SK-N-MC (cell line): Measurements from ENCODE around the gene ATP2B2.

Source experiments
- DNase-seq: peaks from one replicate; pipeline ENCODE4 v3.0.0-alpha.2; 2011; ENCODE audit warnings: low read depth, low spot score
- H3K27ac ChIP-seq: fragments of 200-600 bp; sonication (generic); 2 replicates; pipeline ENCODE4 v1.5.1; 2016; ENCODE audit warnings: mixed run types
- H3K36me3 ChIP-seq: fragments of 200-600 bp; sonication (generic); 2 replicates; pipeline ENCODE4 v1.6.1; 2017; ENCODE audit warnings: antibody characterized with exemption, low read length, mixed read lengths; ENCODE audit not compliant: insufficient read depth
- H3K4me3 ChIP-seq: fragments of 200-600 bp; sonication (generic); 2 replicates; pipeline ENCODE4 v1.5.1; 2016
- H3K9ac ChIP-seq: fragments of 200-600 bp; sonication (generic); 2 replicates; pipeline ENCODE4 v1.8.0; 2017; ENCODE audit warnings: mixed run types, mixed read lengths; ENCODE audit not compliant: insufficient read length
- H3K9me3 ChIP-seq: fragments of 200-600 bp; sonication (generic); 2 replicates; pipeline ENCODE4 v1.6.1; 2017; ENCODE audit warnings: low read depth, mild to moderate bottlenecking, antibody characterized with exemption, low read length, moderate library complexity, mixed read lengths
- EZH2 ChIP-seq: fragments of 200-600 bp; sonication (generic); IDR thresholded peaks from one replicate; pipeline ENCODE4 v1.6.1; 2017; ENCODE audit warnings: antibody characterized with exemption
- FOXP2 ChIP-seq: optimal IDR thresholded peaks from 2 replicates; pipeline ENCODE3; 2011; ENCODE audit warnings: mild to moderate bottlenecking, moderate library complexity; ENCODE audit not compliant: insufficient read depth; ENCODE audit errors: extremely low read length, control extremely low read depth
- POLR2AphosphoS5 ChIP-seq: IDR thresholded peaks from 2 replicates; pipeline ENCODE4 v1.6.1; 2012; ENCODE audit warnings: mild to moderate bottlenecking, low read depth, low read length, borderline replicate concordance

Gene ATP2B2

DNA sequence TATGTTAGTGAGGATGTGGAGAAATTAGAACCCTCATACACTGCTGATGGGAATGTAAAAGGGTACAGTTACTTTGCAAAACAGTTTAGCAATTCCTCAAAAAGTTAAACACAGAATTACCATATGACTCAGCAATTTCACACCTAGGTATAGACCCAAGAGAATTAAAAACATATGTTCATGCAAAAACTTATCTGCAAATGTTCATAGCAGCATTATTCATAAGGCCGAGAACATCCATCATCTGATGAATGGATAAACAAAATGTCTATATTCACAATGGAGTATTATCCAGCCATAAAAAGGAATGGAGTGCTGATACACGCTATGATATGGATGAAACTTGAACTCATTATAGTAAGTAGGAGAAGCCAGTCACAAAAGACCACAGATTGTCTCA is 194.8 kb downstream of the ATP2B2 start:
- Histone ChIP-seq H3K27ac (peak overlapping the region; percentile 31; the same call in 1 of the 2 replicates), H3K9ac (no peak overlapping the region), H3K4me3 (no peak overlapping the region), H3K9me3 (no peaks in the 10 kb centered on the region), H3K36me3 (peaks cover 8% of the 10 kb centered on the region; the same call in 1 of the 2 replicates)
- DNase-seq = no peak
- TF ChIP-seq EZH2 = no peak
- TF ChIP-seq POLR2AphosphoS5 = no peak
- TF ChIP-seq FOXP2 = no peak

- H3K36me3 ChIP-seq = peaks cover 4% of the 10 kb centered on the region; the same call in 1 of the 2 replicates
- H3K27ac ChIP-seq = 0 out of 2 replicates have a peak overlapping the region, but pooled peaks have one; percentile 25
- no peak for DNase-seq
- TF ChIP-seq POLR2AphosphoS5 (no peak), FOXP2 (no peak), EZH2 (no peak)
- no peak overlapping the region for H3K9ac ChIP-seq
- no peaks in the 10 kb centered on the region for H3K9me3 ChIP-seq
- no peak overlapping the region for H3K4me3 ChIP-seq
These were observed 195.7 kb downstream of the ATP2B2 start for GRCh38 chr3:10309736-10310135.

GRCh38 chr3:10308678-10309077 is 196.7 kb downstream of the ATP2B2 start:
- H3K9ac ChIP-seq = no peak overlapping the region
- H3K27ac ChIP-seq = no peak overlapping the region
- no peaks in the 10 kb centered on the region for H3K9me3 ChIP-seq
- H3K4me3 ChIP-seq = no peak overlapping the region
- no peak for TF ChIP-seq EZH2
- TF ChIP-seq FOXP2 = no peak
- no peak for TF ChIP-seq POLR2AphosphoS5
- DNase-seq = no peak
- no peaks in the 10 kb centered on the region; the same call in 1 of the 2 replicates for H3K36me3 ChIP-seq

- H3K36me3 ChIP-seq = peaks cover 5% of the 10 kb centered on the region; the same call in 1 of the 2 replicates
- H3K4me3 ChIP-seq = no peak overlapping the region
These were observed 199.2 kb downstream of the ATP2B2 start for GRCh38 chr3:10306156-10306555.

DNA sequence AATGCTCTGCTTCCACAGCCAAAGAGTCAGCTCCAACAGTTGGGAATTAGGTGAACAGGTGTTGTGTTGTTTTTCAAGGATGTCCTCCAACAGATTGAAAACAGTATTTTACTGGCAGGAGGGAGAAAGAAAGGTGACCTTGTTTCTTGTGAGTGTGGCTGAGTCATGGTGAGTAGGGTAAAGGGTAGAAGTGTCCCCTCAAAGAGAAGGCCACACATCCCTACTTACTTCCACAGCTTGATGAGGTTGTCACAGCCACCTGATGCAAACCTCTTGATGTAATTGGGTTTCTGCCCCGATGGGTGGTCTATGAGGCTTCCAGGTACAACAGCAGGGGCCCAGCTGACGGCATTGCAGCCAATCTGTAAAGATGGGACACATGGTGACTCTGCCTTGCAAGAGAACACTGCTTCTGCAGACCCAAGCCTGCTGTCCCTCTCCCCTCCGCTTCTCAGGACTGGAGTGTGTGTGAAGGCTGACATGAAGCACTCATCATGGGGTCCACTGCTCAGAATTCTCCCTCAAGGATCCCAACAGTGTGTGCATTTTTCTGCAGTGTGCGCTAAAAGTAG is 200.0 kb downstream of the ATP2B2 start:
- Histone ChIP-seq H3K27ac (no peak overlapping the region), H3K9ac (no peak overlapping the region), H3K36me3 (peaks cover 8% of the 10 kb centered on the region; the same call in 1 of the 2 replicates), H3K4me3 (no peak overlapping the region), H3K9me3 (no peaks in the 10 kb centered on the region)
- TF ChIP-seq FOXP2 (no peak), EZH2 (no peak)
- no peak for DNase-seq

More at GRCh38 chr3:10306156-10306555, 199.2 kb downstream of the ATP2B2 start:
- no peaks in the 10 kb centered on the region for H3K9me3 ChIP-seq
- H3K9ac ChIP-seq = no peak overlapping the region
- TF ChIP-seq EZH2 (no peak), POLR2AphosphoS5 (no peak), FOXP2 (no peak)
- no peak for DNase-seq
- no peak overlapping the region for H3K27ac ChIP-seq

- TF ChIP-seq POLR2AphosphoS5 (no peak), EZH2 (no peak), FOXP2 (no peak)
- H3K27ac ChIP-seq = no peak overlapping the region
- no peak overlapping the region for H3K4me3 ChIP-seq
- H3K36me3 ChIP-seq = peaks cover 8% of the 10 kb centered on the region; the same call in 1 of the 2 replicates
- no peak for DNase-seq
- H3K9me3 ChIP-seq = no peaks in the 10 kb centered on the region
- no peak overlapping the region for H3K9ac ChIP-seq
These were observed 200.5 kb downstream of the ATP2B2 start for GRCh38 chr3:10304905-10305304.

DNA sequence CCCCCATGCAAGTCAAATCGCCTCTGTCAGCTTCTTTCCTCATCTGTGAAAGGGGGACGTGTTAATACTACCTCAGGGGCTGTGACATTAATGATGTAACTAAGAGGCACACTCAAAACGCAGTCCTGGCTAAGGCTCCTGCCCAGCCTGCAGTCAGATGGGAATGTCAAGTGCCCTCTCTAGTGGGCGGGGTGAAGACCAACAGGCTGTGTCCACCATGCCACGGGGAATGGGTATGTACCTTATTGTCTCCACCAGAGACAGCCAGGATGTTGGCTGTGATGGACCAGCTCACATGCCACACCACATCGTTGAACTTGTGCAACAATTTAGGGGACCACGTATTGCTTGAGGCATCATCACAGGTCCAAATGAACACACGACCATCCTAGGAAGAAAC is 201.6 kb downstream of the ATP2B2 start:
- DNase-seq = no peak
- no peak overlapping the region for H3K4me3 ChIP-seq
- TF ChIP-seq EZH2 = no peak
- no peak for TF ChIP-seq FOXP2
- no peak for TF ChIP-seq POLR2AphosphoS5
- no peaks in the 10 kb centered on the region for H3K9me3 ChIP-seq
- H3K9ac ChIP-seq = no peak overlapping the region
- no peak overlapping the region for H3K27ac ChIP-seq
- H3K36me3 ChIP-seq = peaks cover 8% of the 10 kb centered on the region; the same call in 1 of the 2 replicates

GRCh38 chr3:10303105-10303504 is 202.3 kb downstream of the ATP2B2 start:
- no peak overlapping the region for H3K9ac ChIP-seq
- no peak overlapping the region for H3K4me3 ChIP-seq
- peaks cover 8% of the 10 kb centered on the region; the same call in 1 of the 2 replicates for H3K36me3 ChIP-seq
- TF ChIP-seq EZH2 = no peak
- H3K27ac ChIP-seq = no peak overlapping the region
- DNase-seq = no peak
- no peaks in the 10 kb centered on the region for H3K9me3 ChIP-seq

DNA sequence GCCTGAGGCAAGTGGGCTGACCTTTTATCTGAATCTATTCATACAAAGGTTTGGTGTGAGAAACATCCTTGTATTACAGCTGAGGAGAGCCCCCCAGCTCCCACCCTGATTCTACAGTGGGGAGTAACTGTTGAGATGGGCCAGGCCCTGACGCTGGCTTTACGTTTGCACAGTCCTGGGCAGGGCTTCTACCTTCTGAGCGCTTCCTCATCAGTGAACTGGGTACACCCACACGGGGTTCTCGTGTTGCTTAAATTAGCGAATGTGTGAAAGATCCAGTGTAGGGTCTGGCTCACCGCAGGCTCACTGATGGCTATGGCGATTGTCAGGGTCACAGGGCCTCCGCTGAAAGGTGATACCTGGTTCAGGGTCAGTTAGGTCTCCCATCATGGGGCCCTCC is 205.3 kb downstream of the ATP2B2 start:
- Histone ChIP-seq H3K4me3 (no peak overlapping the region), H3K9me3 (no peaks in the 10 kb centered on the region), H3K27ac (no peak overlapping the region), H3K36me3 (peaks cover 8% of the 10 kb centered on the region; the same call in 1 of the 2 replicates), H3K9ac (no peak overlapping the region)
- no peak for TF ChIP-seq EZH2
- no peak for TF ChIP-seq FOXP2
- no peak for TF ChIP-seq POLR2AphosphoS5
- no peak for DNase-seq
